ENCODE measurements around the gene TMCC2.

The TMCC2 gene

GRCh38 chr1:205260948-205261732 lies 33.4 kb downstream of the TMCC2 start:
- no peak for DNase-seq (ENCODE audit: low read depth)

- no peak for DNase-seq (ENCODE audit: low read depth)
These were observed 34.4 kb downstream of the TMCC2 start for GRCh38 chr1:205261946-205262691.

GRCh38 chr1:205262731-205263171 lies 35.0 kb downstream of the TMCC2 start:
- DNase-seq (ENCODE audit: low read depth): no peak

- DNase-seq (ENCODE audit: low read depth): no peak
These were observed 35.9 kb downstream of the TMCC2 start for GRCh38 chr1:205263580-205264190.

GRCh38 chr1:205266611-205267305 lies 39.0 kb downstream of the TMCC2 start:
- DNase-seq (ENCODE audit: low read depth): no peak

- DNase-seq (ENCODE audit: low read depth): no peak
These were observed 39.7 kb downstream of the TMCC2 start for GRCh38 chr1:205267306-205267902.

GRCh38 chr1:205268846-205269680 lies 41.3 kb downstream of the TMCC2 start:
- no peak for DNase-seq (ENCODE audit: low read depth)

- DNase-seq (ENCODE audit: low read depth): no peak
These were observed 42.0 kb downstream of the TMCC2 start for GRCh38 chr1:205269711-205270110.

GRCh38 chr1:205270271-205270670 lies 42.5 kb downstream of the TMCC2 start:
- no peak for DNase-seq (ENCODE audit: low read depth)

- no peak for DNase-seq (ENCODE audit: low read depth)
These were observed 43.0 kb downstream of the TMCC2 start for GRCh38 chr1:205270764-205271163.

- DNase-seq (ENCODE audit: low read depth): no peak
These were observed 43.5 kb downstream of the TMCC2 start for GRCh38 chr1:205271277-205271676.

GRCh38 chr1:205271745-205272144 lies 44.0 kb downstream of the TMCC2 start:
- no peak for DNase-seq (ENCODE audit: low read depth)

- DNase-seq (ENCODE audit: low read depth): no peak
These were observed 44.8 kb downstream of the TMCC2 start for GRCh38 chr1:205272536-205272935.

GRCh38 chr1:205273551-205273982 lies 45.8 kb downstream of the TMCC2 start:
- DNase-seq (ENCODE audit: low read depth): no peak

- DNase-seq (ENCODE audit: low read depth): no peak
These were observed 46.4 kb downstream of the TMCC2 start for GRCh38 chr1:205274041-205274691.

- DNase-seq (ENCODE audit: low read depth): no peak
These were observed 47.4 kb downstream of the TMCC2 start for GRCh38 chr1:205275133-205275532.

GRCh38 chr1:205275916-205276688 lies 48.4 kb downstream of the TMCC2 start:
- no peak for DNase-seq (ENCODE audit: low read depth)

- no peak for DNase-seq (ENCODE audit: low read depth)
These were observed 48.9 kb downstream of the TMCC2 start for GRCh38 chr1:205276689-205277065.

- no peak for DNase-seq (ENCODE audit: low read depth)
These were observed 52.2 kb downstream of the TMCC2 start for GRCh38 chr1:205279986-205280385.
